ENCODE measurements around the gene SOX21.
"Not testable (repeated sequence)": the region's sequence is repeated elsewhere in the genome, so short reads cannot be mapped to it uniquely, and the experiment has no call there.

Gene SOX21

GRCh38 chr13:94739235-94739634 lies 26.9 kb upstream of the SOX21 start:
- DNase-seq (ENCODE audit: low read depth, low spot score) = no peak
- H3K4me3 ChIP-seq (ENCODE audit: low read depth, low read length) = no peak overlapping the region
- no peak for TF ChIP-seq CTCF (IDR thresholded peaks at IDR 0.05; ENCODE audit: low read depth, low read length)
- in situ Hi-C loops (cut with HindIII; ENCODE audit: low sequenced_read_pairs) = no loop called here

GRCh38 chr13:94731028-94731427 lies 18.7 kb upstream of the SOX21 start:
- no peak for DNase-seq (ENCODE audit: low read depth, low spot score)
- no peak overlapping the region for H3K4me3 ChIP-seq (ENCODE audit: low read depth, low read length)
- no peak for TF ChIP-seq CTCF (IDR thresholded peaks at IDR 0.05; ENCODE audit: low read depth, low read length)
- in situ Hi-C loops (cut with HindIII; ENCODE audit: low sequenced_read_pairs) = no loop called here

GRCh38 chr13:94729941-94730340 lies 17.6 kb upstream of the SOX21 start:
- DNase-seq (ENCODE audit: low read depth, low spot score); H3K4me3 ChIP-seq (ENCODE audit: low read depth, low read length); in situ Hi-C loops (cut with HindIII; ENCODE audit: low sequenced_read_pairs): not testable (repeated sequence)

- H3K4me3 ChIP-seq (ENCODE audit: low read depth, low read length) = no peak overlapping the region
- in situ Hi-C loops (cut with HindIII; ENCODE audit: low sequenced_read_pairs) = no loop called here
- no peak for DNase-seq (ENCODE audit: low read depth, low spot score)
- no peak for TF ChIP-seq CTCF (IDR thresholded peaks at IDR 0.05; ENCODE audit: low read depth, low read length)
These were observed 14.1 kb upstream of the SOX21 start for GRCh38 chr13:94726425-94726824.

GRCh38 chr13:94722609-94723345 lies 10.4 kb upstream of the SOX21 start:
- DNase-seq (ENCODE audit: low read depth, low spot score) = no peak
- in situ Hi-C loops (cut with HindIII; ENCODE audit: low sequenced_read_pairs) = no loop called here
- no peak for TF ChIP-seq CTCF (IDR thresholded peaks at IDR 0.05; ENCODE audit: low read depth, low read length)
- no peak overlapping the region for H3K4me3 ChIP-seq (ENCODE audit: low read depth, low read length)

GRCh38 chr13:94718697-94719096 lies 6.4 kb upstream of the SOX21 start:
- DNase-seq (ENCODE audit: low read depth, low spot score); in situ Hi-C loops (cut with HindIII; ENCODE audit: low sequenced_read_pairs); H3K4me3 ChIP-seq (ENCODE audit: low read depth, low read length): not testable (repeated sequence)

- DNase-seq (ENCODE audit: low read depth, low spot score) = no peak
- no peak overlapping the region for H3K4me3 ChIP-seq (ENCODE audit: low read depth, low read length)
- TF ChIP-seq CTCF (IDR thresholded peaks at IDR 0.05; ENCODE audit: low read depth, low read length) = no peak
- in situ Hi-C loops (cut with HindIII; ENCODE audit: low sequenced_read_pairs) = no loop called here
These were observed 5.6 kb upstream of the SOX21 start for GRCh38 chr13:94717916-94718315.

GRCh38 chr13:94716016-94716415 lies 3.7 kb upstream of the SOX21 start:
- DNase-seq (ENCODE audit: low read depth, low spot score) = peak; percentile 15
- no peak overlapping the region for H3K4me3 ChIP-seq (ENCODE audit: low read depth, low read length)
- TF ChIP-seq CTCF (IDR thresholded peaks at IDR 0.05; ENCODE audit: low read depth, low read length) = peak; percentile 43
- in situ Hi-C loops (cut with HindIII; ENCODE audit: low sequenced_read_pairs) = no loop called here
